Hematopoietic multipotent progenitor cell treated with erythropoietin and hydrocortisone succinate and interleukin-3 and kit ligand, for 15 days (in vitro differentiated cells): ENCODE results near the gene DCLK1.

Experiments
- DNase-seq: peaks from one replicate; pipeline ENCODE4 v3.0.0-alpha.2; 2015; ENCODE audit warnings: low spot score

The DCLK1 gene

GRCh38 chr13:35941374-35941773, 189.8 kb downstream of the DCLK1 start:
- no peak for DNase-seq

DNA sequence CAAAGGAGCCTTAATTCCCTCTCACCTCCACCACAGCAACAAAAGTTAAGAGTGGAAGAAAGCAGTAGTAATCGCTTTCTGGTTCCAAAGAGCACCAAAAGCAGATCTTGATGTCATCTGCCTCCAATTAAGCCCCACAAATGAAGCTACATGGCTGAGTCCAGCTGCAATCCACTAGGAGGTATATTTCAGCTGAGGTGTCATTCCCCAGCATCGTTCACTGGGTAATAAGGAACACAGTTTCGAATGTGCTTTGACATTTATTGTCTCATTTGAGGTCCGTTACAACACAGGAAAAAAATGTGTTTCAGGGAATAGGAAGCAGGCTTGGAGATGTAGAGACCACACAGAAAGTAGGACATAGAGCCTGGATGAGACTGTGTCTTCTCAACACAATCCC, 190.4 kb downstream of the DCLK1 start:
- no peak for DNase-seq

GRCh38 chr13:35936246-35936978, 194.8 kb downstream of the DCLK1 start:
- DNase-seq, result no peak

- no peak for DNase-seq
Measured at GRCh38 chr13:35930665-35931631, 200.2 kb downstream of the DCLK1 start.

- DNase-seq, result no peak
Measured at GRCh38 chr13:35927567-35928021, 203.6 kb downstream of the DCLK1 start.

GRCh38 chr13:35926859-35927530, 204.2 kb downstream of the DCLK1 start:
- DNase-seq, result no peak

DNA sequence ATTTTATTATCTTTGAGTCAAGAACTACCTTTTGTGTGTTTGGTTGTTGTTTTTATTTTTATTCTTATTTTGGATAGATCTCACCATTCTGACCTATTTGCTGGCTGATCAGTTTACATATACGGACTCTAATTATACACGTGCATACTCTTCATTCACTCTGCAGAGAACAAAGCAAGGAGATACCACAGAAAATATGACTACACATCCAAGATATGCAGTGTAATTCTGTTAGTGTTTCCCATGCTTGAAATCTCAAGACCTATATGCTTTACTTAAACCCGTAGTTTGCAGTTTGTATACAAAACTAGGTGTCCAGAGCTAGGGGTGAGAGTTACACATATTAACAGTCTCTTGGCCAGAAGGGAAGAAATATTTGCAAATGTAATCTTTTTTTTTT, 205.5 kb downstream of the DCLK1 start:
- DNase-seq, result no peak

GRCh38 chr13:35923347-35923746, 207.8 kb downstream of the DCLK1 start:
- no peak for DNase-seq

DNA sequence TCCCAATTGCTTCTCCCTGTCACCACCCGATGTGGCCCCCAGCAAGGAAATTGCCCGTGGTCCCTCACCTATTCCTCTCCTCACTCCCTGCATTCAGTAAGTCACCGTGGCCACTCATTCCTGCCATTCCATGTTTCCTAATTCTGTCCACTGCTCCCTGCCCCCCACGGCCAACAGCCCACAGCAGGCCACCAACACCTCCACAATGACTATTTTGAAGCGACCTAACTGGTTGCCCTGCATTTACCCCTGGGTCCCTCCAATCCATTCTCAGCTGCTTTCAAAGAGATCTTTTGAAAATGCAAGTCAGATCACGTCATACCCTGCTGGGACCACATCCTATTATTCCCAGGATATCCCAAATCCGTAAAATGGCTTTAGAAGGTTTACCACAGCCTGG, 210.4 kb downstream of the DCLK1 start:
- DNase-seq, result no peak

GRCh38 chr13:35917942-35918645, 213.1 kb downstream of the DCLK1 start:
- no peak for DNase-seq

DNA sequence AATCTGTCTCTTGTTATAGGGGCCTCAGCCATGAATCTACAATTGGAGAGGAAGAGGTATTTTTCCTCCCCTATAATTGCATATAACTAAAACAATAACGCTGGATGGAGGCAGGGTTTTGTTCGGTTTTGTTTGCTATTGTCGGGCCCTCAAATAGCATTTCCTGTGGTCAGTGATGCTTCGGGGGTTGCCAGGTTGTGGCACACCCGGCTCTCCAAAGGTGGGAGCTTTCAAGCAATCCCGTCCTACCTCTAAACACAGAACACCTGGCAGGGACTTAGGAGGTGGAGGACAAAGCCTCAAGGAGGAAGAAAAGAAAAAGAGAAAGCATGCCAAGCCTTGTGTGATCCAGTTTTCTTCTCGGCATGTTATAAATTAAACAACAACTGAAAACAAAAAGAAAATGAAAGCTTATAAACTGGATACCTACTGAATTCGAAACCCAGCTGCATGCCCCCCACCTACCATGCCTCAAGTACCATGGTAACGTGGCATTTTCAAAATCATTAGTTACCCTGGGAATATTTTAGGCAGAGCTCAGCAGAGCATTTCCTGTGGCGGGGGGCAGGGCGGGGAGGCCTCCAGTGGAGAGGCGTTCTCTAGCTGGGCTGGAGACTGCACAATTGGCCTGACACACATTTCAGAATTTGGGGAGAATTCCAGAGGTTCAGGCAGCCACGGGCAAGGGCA, 213.8 kb downstream of the DCLK1 start:
- DNase-seq, result no peak

- DNase-seq, result no peak
Measured at GRCh38 chr13:35916146-35916545, 215.0 kb downstream of the DCLK1 start.

DNA sequence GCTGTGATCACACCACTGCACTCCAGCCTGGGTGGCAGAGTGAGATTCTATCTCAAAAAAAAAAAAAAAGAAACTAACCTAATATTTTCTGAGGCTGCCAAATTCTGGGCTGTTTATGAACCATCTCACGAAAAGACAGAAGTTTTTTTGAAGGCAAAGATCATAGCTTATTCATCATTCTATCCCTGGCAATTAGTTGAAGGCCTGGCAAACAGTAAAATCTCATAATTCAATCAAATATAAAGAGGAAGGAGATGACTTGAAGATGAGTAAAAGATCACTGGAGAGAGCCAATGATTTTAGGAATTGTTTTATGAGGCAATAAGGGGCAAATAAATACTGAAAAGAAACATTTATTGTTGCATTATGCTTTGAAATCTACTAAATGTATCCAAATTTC, 216.5 kb downstream of the DCLK1 start:
- no peak for DNase-seq

DNA sequence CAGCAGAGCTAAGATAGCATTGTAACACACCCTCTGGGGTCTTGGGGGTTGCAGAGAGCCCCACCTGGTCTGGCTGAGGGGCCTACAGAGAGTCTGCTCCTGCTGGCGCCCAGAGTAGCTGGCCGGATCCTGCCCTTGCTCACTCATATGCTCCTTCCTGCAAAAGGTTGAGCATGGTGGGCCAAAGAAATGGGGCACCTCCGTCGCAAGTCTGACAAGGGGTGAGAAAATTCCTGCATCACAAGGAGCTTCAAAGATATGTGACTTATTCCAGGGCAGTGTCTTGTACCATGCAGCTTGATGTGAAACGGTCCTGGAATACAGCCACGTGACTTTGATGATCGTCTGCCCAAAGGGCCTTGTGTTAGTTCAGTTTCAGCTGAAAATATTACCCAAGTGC, 218.3 kb downstream of the DCLK1 start:
- no peak for DNase-seq

GRCh38 chr13:35909837-35910540, 221.2 kb downstream of the DCLK1 start:
- DNase-seq, result no peak

DNA sequence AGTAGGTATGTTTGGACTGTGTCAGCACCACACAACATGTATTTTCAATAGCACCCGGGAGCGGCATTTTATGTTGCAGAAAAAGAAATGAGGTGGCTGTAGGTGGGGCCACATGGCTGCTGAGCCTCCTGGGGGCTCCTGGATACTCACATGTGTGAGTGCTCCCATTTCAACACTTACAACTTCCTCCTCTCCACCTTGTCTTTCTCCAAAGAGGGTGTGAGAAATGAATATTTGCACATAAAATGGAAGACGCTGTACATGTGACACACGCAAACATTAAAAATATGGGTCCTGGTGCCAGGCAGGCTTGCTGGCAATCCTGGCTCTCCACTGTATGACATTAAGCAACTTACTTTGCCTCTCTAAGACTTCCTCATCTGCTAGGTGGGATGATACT, 222.1 kb downstream of the DCLK1 start:
- DNase-seq, result no peak

- DNase-seq, result no peak
Measured at GRCh38 chr13:35908226-35908625, 223.0 kb downstream of the DCLK1 start.

DNA sequence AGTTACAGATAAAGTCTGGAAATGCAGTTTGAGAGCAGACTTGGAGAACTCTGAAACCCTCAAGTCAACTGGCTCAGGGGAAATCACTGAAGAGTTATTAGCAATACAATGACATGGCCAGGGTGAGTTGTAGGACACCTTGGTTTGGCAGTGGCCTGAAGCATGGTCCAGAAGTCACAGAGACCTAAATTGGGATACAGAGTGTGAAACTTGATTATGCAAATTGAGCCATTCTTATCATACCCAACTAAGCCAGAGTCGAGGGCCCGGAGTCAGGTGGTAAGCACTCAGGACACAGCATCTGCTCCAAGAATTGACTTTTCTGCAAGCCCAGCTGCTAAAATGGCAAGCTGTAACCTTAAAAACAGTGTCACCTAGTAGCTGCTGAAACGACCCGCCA, 224.5 kb downstream of the DCLK1 start:
- no peak for DNase-seq

DNA sequence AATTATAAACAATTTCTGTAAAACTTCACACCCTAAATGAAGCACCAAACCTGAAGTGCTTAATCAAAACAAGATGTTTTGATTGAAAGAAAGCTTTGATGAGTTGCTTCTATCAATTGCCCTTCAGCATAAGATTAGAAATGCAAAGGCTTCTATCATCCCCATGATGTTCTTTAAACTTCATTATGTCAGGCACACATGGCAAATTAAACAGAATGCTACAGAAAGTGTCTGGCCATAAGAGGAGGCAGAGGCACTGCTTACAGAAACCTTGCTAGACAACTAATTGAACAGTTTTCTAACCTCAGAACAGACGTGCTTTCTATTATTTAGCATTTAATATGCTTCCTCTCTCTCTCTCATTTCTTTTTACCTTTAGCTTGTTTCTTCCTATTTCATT, 228.1 kb downstream of the DCLK1 start:
- no peak for DNase-seq

GRCh38 chr13:35898041-35898440, 233.1 kb downstream of the DCLK1 start:
- DNase-seq, result no peak

DNA sequence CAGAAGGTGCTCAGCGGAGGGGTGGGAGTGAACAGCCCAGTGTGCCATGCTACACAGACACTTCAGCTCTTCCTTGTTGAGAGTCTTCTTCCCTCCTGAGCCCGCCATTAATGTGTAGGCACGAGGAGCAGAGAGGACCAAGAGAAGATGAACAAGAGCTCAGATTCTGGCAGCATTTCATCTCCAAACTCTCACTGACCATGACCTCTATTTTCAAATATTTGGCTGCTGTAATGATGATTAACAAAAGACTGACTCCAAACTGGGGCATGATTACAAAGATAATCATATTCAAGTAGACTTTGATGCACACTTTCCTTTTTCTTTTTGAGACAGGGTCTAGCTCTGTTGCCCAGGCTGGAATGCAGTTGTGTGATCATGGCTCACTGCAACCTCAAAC, 236.5 kb downstream of the DCLK1 start:
- DNase-seq, result no peak
